A375 (cell line): ENCODE results near the gene ATP5F1A. TPM values are rescaled to one million over a fixed set of nuclear protein-coding genes. Genes with fewer than 3 reads are reported as not detected.

ENCODE experiments used
- small RNA-seq: library from RNA; depleted of rRNA; stranded (forward); fragments of <200 nt; gene quantifications from one replicate; pipeline ENCODE3, GENCODE V24; 2014
- total RNA-seq: library from RNA; depleted of rRNA; stranded (reverse); fragments of >200 nt; shearing (Covaris generic); gene quantifications from 2 replicates; pipeline ENCODE4 v1.2.3, GENCODE V29; 2014; rRNA removed

ATP5F1A gene
- total RNA-seq, result 290 and 314 TPM in 2 replicates

DNA sequence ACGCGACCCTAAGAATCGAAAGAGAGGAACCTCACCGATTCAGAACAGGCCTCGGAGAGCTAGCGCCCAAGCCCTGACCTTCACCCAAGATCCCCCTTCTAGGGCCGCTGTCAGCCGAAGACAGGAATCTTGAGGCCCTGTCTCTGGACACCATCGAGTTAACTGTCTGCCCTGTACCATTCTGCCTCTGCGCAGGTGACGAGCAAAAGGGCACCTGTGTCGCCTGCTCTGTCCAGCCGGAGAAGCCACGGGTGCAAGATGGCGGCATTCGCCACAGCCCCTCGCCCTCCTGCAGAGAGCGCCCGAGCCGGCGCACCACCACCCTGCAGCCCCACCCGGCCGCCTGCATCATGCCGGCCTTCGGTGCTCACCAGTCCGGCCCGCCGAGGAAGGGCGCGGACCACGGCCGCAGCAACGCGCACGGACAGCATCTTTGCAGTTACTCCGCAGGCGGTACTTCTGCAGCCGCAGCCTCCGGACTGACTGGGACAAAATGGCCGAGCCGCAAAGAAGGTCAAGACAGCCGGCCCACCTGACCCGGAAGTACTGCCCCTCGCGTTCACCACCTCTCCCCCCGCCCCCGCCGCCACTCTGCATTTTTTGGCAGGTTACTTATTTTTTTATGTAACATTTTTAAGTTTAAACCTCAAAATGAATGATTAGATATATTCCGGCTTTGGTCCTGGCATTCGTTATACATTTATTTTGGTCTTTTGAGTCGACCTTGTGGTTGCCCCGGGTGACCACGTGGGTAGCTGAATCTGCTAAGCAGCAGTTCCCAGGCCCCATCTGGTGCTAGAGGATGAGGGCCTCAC is at the start of gene ATP5F1A:
ATP5F1A (minus strand) TSS at position 496 of the 815 bp plus-strand sequence; CDS start at position 431, 65 bp downstream.

DNA sequence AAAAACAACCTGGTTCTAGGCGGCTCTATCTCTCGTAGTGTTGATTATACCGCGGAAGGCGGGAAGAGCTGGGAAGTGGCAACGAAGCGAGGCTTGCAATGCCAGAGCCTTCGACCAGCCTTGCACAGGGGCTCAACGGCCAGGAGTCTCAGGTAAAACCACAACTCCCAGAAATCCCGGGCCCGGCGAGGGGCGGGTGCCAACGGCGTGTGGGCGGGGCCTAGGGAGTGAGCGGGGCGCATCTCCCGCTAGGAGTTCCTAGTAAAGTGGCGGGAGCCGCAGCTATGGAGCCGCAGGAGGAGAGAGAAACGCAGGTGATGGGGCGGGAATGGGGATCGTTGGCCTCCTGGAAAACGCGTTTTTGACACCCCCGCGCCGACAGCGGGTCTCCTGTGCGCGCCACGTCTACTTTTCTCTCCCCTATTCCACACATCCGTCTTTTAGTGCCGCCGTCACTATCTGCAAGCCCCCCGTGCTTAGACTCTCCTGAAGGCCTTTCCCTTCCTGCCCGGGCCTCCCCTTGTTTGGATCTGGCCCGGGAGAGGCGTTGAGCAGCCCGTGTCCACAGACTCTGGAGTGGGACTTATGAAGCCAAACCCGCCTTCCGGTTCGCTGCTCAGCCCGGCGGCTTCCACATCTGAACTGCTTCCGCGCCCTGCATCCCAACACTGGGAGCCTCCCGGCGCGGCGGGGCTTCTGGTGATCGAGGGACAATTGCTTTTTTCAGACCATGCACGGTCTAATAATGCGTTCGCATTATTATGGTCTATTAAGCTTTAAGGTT is 6.2 kb upstream of the ATP5F1A start, which contains the start of gene HAUS1:
HAUS1 (plus strand) TSS at position 258 of the 784 bp plus-strand sequence; CDS start at position 285, 27 bp downstream.

GRCh38 chr18:46071653-46072375 is 26.3 kb downstream of the ATP5F1A start, which contains the start of gene PSTPIP2:
TSS of gene PSTPIP2 (minus strand) at chr18:46072260. CDS start at chr18:46072188, 72 bp downstream.

Small RNAs within 50 kb of the gene (small RNA-seq; reads per million reads assigned to genes)
- gene RNU6-1278P, result not detected
- gene RNY4P37, result not detected

Other genes starting within 250 kb of the ATP5F1A start
- 4.2 and 7.0 TPM in 2 replicates for gene EPG5, start 131.0 kb downstream of the ATP5F1A start, total RNA-seq
- gene PSTPIP2, start 26.0 kb downstream of the ATP5F1A start, total RNA-seq, result not detected in 2 replicates
- 27.7 and 36.4 TPM in 2 replicates for gene HAUS1, start 6.1 kb upstream of the ATP5F1A start, total RNA-seq